Activated T-helper 1 cell treated with anti-CD3 and anti-CD28 coated beads, Interleukin-12 subunit alpha, Interleukin-12 subunit beta, Interleukin-2, Interleukin-4 antibody, amounts not matched to agents 30 ng/mL and 10 ng/mL and 1 ng/mL, durations not matched to agents 14 hours and 24 hours and 36 hours (primary cell): ENCODE measurements around the gene OR52K2. TPM values are rescaled to one million over a fixed set of nuclear protein-coding genes. Genes with fewer than 3 reads are reported as not detected.

Experiments used
- DNase-seq: peaks from one replicate; pipeline ENCODE4 v3.0.0; 2021; ENCODE audit warnings: low spot score
- H3K27ac Mint-ChIP-seq: one replicate; pipeline ENCODE4 v1.8.0; 2021; ENCODE audit warnings: mild to moderate bottlenecking, mixed read lengths
- H3K27me3 Mint-ChIP-seq: one replicate; pipeline ENCODE4 v1.8.0; 2022; ENCODE audit warnings: mild to moderate bottlenecking, moderate library complexity, mixed read lengths; ENCODE audit not compliant: insufficient read depth
- H3K36me3 Mint-ChIP-seq: one replicate; pipeline ENCODE4 v1.8.0; 2021; ENCODE audit warnings: low read depth, mixed read lengths
- H3K4me1 Mint-ChIP-seq: one replicate; pipeline ENCODE4 v1.8.0; 2021; ENCODE audit warnings: low read depth, mixed read lengths
- H3K4me3 Mint-ChIP-seq: one replicate; pipeline ENCODE4 v1.8.0; 2021; ENCODE audit warnings: mild to moderate bottlenecking, moderate library complexity, mixed read lengths
- H3K9me3 Mint-ChIP-seq: one replicate; pipeline ENCODE4 v1.8.0; 2021; ENCODE audit warnings: mixed read lengths
- intact Hi-C: fragments of 100-400 bp; cut with micrococcal nuclease; formaldehyde crosslinking; loops from one replicate; pipeline ENCODE4 v1.15.1; 2024
- total RNA-seq: library from RNA; stranded (reverse); gene quantifications from 2 replicates; pipeline ENCODE4 v1.2.3, GENCODE V29; 2022

The OR52K2 gene
- total RNA-seq, 1 donor from 2014 or later = not detected

DNA sequence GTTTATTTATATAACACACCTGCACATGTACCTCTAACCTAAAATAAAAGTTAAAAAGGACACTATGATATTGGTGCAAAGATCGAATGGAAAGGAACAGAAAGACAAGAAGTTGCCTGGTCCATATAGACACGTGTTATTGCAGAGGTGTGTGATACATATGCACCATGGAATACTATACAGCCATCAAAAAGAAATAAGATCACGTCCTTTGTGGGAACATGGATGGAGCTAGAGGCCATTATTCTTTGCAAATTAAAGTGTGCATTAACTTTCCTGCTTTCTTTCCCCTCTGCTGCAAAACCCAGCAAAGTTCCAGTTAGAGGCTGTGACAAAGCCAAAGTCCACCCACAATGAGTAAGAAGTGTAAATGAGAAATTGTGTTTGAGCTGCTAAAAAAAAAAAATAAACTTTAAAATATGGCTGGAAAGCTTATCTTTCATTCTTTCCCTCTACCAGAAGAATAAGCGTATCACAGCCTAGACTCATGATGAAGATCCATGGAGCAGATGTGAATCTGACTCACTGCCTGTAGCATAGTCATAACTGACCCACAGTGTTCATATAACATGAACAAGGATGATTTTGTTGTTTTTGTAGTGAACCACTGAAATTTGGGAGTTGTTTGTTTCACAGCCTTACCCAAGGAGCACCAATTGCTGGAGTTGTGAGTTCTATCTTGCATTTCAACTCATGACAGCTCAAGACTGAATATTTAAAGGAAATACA lies 42.9 kb downstream of the OR52K2 start:
- Mint-ChIP-seq H3K36me3 (no peaks in the 10 kb centered on the region), H3K4me1 (no peaks in the 10 kb centered on the region), H3K27ac (no peak overlapping the region), H3K27me3 (peaks cover 19% of the 10 kb centered on the region), H3K4me3 (no peak overlapping the region), H3K9me3 (peaks cover 7% of the 10 kb centered on the region)
- DNase-seq = no peak
- intact Hi-C loops = loop anchor here (1.0 kb wide), 1 partner anchor 99 kb away; the partner anchor contains the start of gene TRIM21

DNA sequence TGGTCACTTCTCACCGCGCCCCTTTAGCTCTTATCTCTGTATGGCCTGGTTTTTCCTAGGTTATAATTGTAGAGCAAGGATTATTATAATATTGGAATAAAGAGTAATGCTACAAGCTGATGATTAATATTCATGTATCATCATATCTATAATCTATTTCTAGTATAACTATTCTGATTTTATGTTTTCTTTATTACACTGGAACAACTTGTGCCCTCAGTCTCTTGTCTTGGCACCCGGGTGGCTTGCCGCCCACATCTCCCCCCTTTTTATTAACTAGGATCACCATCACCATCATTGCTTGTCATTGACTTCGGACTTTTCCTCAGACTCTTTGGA lies 44.4 kb downstream of the OR52K2 start:
- Mint-ChIP-seq H3K4me1 (no peaks in the 10 kb centered on the region), H3K36me3 (no peaks in the 10 kb centered on the region), H3K9me3 (peaks cover 7% of the 10 kb centered on the region), H3K27ac (no peak overlapping the region), H3K27me3 (peaks cover 24% of the 10 kb centered on the region), H3K4me3 (no peak overlapping the region)
- DNase-seq = no peak
- intact Hi-C loops = loop anchor here (1.0 kb wide), 1 partner anchor 306 kb away; no protein-coding TSS in a partner anchor

DNA sequence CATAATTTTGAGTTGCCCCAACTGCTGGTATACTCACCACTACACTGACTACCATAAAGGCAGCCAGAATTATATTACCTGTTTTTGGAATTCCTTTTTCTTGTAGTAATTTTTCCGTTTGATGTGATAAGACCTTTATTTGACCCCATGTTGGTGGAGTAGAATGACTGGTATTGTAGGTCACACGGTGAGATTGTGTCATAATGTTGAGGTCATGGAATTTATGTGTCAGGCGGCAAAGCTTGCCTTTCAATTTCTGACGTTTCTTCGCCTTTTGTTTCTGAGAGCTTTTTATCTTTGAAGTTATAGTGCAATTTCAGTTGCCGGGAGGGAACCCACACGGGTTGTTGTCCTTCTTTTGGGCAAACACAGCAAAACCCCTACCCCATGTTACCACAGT lies 46.4 kb downstream of the OR52K2 start:
- Mint-ChIP-seq H3K4me3 (no peak overlapping the region), H3K4me1 (no peaks in the 10 kb centered on the region), H3K27me3 (peaks cover 17% of the 10 kb centered on the region), H3K27ac (no peak overlapping the region), H3K9me3 (peaks cover 7% of the 10 kb centered on the region), H3K36me3 (no peaks in the 10 kb centered on the region)
- intact Hi-C loops = no loop called here
- no peak for DNase-seq

DNA sequence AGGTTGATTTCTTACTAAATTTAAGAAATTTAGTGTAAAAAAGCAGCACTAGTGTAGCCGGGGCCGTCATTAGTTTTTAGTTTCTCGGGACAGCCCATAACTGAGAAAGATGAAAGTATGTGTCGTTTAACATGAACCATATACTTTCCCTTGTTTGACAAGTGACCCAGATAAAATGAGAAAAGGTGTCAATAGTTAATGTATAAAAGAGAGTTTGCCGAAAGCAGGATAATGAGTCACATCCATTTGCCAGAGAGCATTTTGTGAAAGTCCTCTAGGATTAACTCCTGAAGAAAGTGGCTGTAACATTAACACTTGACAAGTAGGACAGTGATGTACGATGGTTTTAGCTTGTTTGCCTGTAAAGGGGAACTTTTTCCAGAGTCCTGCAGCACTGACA lies 46.9 kb downstream of the OR52K2 start:
- H3K36me3 Mint-ChIP-seq = no peaks in the 10 kb centered on the region
- peaks cover 7% of the 10 kb centered on the region for H3K9me3 Mint-ChIP-seq
- no peak overlapping the region for H3K4me3 Mint-ChIP-seq
- no peaks in the 10 kb centered on the region for H3K4me1 Mint-ChIP-seq
- H3K27ac Mint-ChIP-seq = no peak overlapping the region
- intact Hi-C loops = no loop called here
- no peak for DNase-seq
- H3K27me3 Mint-ChIP-seq = peaks cover 16% of the 10 kb centered on the region

DNA sequence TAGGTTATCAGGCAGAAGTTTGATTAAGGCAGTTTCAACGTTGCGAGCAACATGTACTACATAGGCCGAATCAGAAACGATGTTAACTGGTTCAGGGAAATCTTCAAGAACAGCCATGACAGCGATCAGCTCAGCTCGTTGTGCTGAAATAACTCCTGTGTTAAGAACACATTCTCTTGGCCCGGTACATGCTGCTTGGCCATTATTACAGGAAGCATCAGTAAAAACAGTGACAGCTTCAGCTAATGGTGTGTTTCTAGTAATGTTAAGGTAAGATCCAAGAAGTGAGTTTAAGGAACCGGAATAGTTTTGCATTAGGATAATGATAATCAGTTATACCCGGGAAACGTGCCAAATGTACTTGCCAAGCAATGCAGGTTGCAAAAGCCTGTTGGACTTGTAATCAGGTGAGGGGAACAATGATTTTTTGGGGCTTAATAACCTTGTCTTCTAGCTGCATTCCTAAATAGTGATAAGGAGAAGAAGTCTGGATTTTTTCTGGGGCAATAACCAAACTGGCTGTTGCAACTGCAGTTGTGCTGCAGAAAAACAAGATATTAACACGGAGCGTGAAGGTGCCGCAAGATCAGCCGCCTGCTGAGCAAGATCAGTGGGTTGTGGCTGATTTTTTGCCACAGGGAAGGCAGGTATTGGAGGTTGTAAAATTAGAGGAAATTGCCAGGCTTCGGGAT lies 47.6 kb downstream of the OR52K2 start:
- H3K27me3 Mint-ChIP-seq = peaks cover 16% of the 10 kb centered on the region
- no peaks in the 10 kb centered on the region for H3K36me3 Mint-ChIP-seq
- H3K4me3 Mint-ChIP-seq = no peak overlapping the region
- intact Hi-C loops = no loop called here
- no peaks in the 10 kb centered on the region for H3K4me1 Mint-ChIP-seq
- H3K9me3 Mint-ChIP-seq = peaks cover 2% of the 10 kb centered on the region
- no peak overlapping the region for H3K27ac Mint-ChIP-seq
- DNase-seq = no peak

Other genes starting within 250 kb of the OR52K2 start
- gene OR52B4, start 80.9 kb upstream of the OR52K2 start, total RNA-seq = not detected in 2 replicates
- gene TRIM21, start 55.6 kb upstream of the OR52K2 start, total RNA-seq = 28.8 and 31.6 TPM in 2 replicates
- not detected in 2 replicates for gene OR52K1, start 33.4 kb downstream of the OR52K2 start, total RNA-seq
- gene OR52M1, start 95.9 kb downstream of the OR52K2 start, total RNA-seq = not detected in 2 replicates
- gene OR52I2, start 132.4 kb downstream of the OR52K2 start, total RNA-seq = not detected in 2 replicates
- gene OR52I1, start 144.7 kb downstream of the OR52K2 start, total RNA-seq = not detected in 2 replicates
- 8.2 and 9.4 TPM in 2 replicates for gene TRIM68, start 158.9 kb downstream of the OR52K2 start, total RNA-seq
- gene OR51D1, start 188.2 kb downstream of the OR52K2 start, total RNA-seq = not detected in 2 replicates
- gene OR51E1, start 194.7 kb downstream of the OR52K2 start, total RNA-seq = not detected in 2 replicates
- gene OR51E2, start 248.6 kb downstream of the OR52K2 start, total RNA-seq = not detected in 2 replicates